ENCODE measurements around the gene TMEM132C.

DNA sequence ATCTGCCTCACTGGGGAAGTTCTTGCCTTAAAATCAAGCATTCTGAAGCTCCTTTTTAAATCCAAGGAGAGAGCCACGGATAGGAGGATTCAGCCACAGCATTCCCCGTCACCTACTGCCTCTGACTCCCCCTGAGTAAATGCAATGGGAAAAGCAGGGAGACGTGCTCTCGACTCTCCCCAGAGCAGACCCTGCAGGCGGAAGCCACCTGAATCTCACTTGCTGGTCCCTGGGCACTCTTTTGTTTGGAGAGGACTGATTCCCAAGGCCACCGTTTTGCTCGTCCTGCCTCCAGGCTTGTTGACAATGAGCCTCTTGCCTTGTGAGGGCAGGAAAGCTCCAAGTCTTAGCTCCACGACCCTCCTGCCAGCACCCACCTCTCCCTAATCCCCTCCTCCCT, 352.3 kb downstream of the TMEM132C start:
- TF ChIP-seq, protein P1, sequence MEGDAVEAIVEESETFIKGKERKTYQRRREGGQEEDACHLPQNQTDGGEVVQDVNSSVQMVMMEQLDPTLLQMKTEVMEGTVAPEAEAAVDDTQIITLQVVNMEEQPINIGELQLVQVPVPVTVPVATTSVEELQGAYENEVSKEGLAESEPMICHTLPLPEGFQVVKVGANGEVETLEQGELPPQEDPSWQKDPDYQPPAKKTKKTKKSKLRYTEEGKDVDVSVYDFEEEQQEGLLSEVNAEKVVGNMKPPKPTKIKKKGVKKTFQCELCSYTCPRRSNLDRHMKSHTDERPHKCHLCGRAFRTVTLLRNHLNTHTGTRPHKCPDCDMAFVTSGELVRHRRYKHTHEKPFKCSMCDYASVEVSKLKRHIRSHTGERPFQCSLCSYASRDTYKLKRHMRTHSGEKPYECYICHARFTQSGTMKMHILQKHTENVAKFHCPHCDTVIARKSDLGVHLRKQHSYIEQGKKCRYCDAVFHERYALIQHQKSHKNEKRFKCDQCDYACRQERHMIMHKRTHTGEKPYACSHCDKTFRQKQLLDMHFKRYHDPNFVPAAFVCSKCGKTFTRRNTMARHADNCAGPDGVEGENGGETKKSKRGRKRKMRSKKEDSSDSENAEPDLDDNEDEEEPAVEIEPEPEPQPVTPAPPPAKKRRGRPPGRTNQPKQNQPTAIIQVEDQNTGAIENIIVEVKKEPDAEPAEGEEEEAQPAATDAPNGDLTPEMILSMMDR (IDR thresholded peaks at IDR 0.05) = no peak
- no peak for TF ChIP-seq POLR2A (IDR thresholded peaks at IDR 0.05)
- TF ChIP-seq EP300 (IDR thresholded peaks at IDR 0.05) = no peak
